CD4-positive, alpha-beta T cell treated with Interleukin-12 subunit alpha and Interleukin-12 subunit beta, for 1 hour (primary cell): ENCODE measurements around the gene ZNF816.
"Not testable (repeated sequence)": the region's sequence is repeated elsewhere in the genome, so short reads cannot be mapped to it uniquely, and the experiment has no call there.

ENCODE experiments used
- DNase-seq: peaks from one replicate; pipeline ENCODE4 v3.0.0-alpha.2; 2020

Gene ZNF816

GRCh38 chr19:52959613-52960295 is 2.9 kb downstream of the ZNF816 start:
- no peak for DNase-seq

- no peak for DNase-seq
These were observed 5.1 kb downstream of the ZNF816 start for GRCh38 chr19:52957591-52957990.

GRCh38 chr19:52956917-52957316 is 5.8 kb downstream of the ZNF816 start:
- no peak for DNase-seq

GRCh38 chr19:52949422-52949821 is 13.3 kb downstream of the ZNF816 start:
- no peak for DNase-seq

- no peak for DNase-seq
These were observed 14.5 kb downstream of the ZNF816 start for GRCh38 chr19:52948025-52948770.

- no peak for DNase-seq
These were observed 16.1 kb downstream of the ZNF816 start for GRCh38 chr19:52946322-52947310.

GRCh38 chr19:52945652-52946321 is 16.9 kb downstream of the ZNF816 start:
- no peak for DNase-seq

- DNase-seq = not testable (repeated sequence)
These were observed 17.8 kb downstream of the ZNF816 start for GRCh38 chr19:52944703-52945493.

- no peak for DNase-seq
These were observed 18.6 kb downstream of the ZNF816 start for GRCh38 chr19:52943884-52944643.

- no peak for DNase-seq
These were observed 19.4 kb downstream of the ZNF816 start for GRCh38 chr19:52943134-52943883.

GRCh38 chr19:52942386-52943133 is 20.1 kb downstream of the ZNF816 start:
- peak; percentile 97 for DNase-seq

GRCh38 chr19:52941941-52942385 is 20.7 kb downstream of the ZNF816 start:
- DNase-seq = peak; percentile 11

GRCh38 chr19:52941523-52941922 is 21.2 kb downstream of the ZNF816 start:
- DNase-seq = not testable (repeated sequence)

GRCh38 chr19:52940905-52941304 is 21.8 kb downstream of the ZNF816 start:
- DNase-seq = not testable (repeated sequence)

- DNase-seq = no peak
These were observed 23.9 kb downstream of the ZNF816 start for GRCh38 chr19:52938761-52939160.

- DNase-seq = no peak
These were observed 25.7 kb downstream of the ZNF816 start for GRCh38 chr19:52936954-52937325.

GRCh38 chr19:52936151-52936953 is 26.3 kb downstream of the ZNF816 start:
- no peak for DNase-seq

- DNase-seq = no peak
These were observed 27.2 kb downstream of the ZNF816 start for GRCh38 chr19:52935434-52935833.
